HepG2 (cell line): ENCODE measurements around the gene CDC42BPG. TPM values are rescaled to one million over a fixed set of nuclear protein-coding genes. Genes with fewer than 3 reads are reported as not detected.

ENCODE experiments used
- ATAC-seq: fragments of 200-7000 bp; cut with Tn5 transposase; 3 replicates; pipeline ENCODE4 v1.9.1; 2020; ENCODE audit warnings: mild to moderate bottlenecking, moderate library complexity
- BruUV-seq: library from RNA; stranded (reverse); fragments of 400-500 nt; replicated peaks from 2 replicates; lab custom pipeline; 2021; lab: Mats Ljungman, UMichigan
- CTCF ChIA-PET: fragments of 300-600 bp; formaldehyde crosslinking; extraction: SDS; loops from one replicate; lab custom pipeline; 2021; ENCODE audit warnings: low total read pairs, inconsistent platforms, low intra/inter-chr PET ratio; lab: Yijun Ruan, JAX
- POLR2A ChIA-PET: fragments of 350-600 bp; sonication (Branson Sonifier 250); formaldehyde crosslinking; loops from one replicate; lab custom pipeline; 2020; ENCODE audit warnings: antibody characterized with exemption, inconsistent platforms; lab: Yijun Ruan, JAX
- DNase-seq: peaks from one replicate; pipeline ENCODE4 v3.0.0-alpha.2; 2015; ENCODE audit warnings: low spot score
- FAIRE-seq: peaks from 3 replicates; lab custom pipeline; 2011; peaks lifted over from hg19 to GRCh38; lab: Jason Lieb, UNC
- H2AFZ ChIP-seq: one replicate; pipeline ENCODE4 v1.6.1; 2011; ENCODE audit warnings: low read length, inconsistent platforms
- H3K27ac ChIP-seq: fragments of 300-600 bp; 3 replicates; pipeline ENCODE4 v1.8.0; 2011; ENCODE audit warnings: mixed run types, mild to moderate bottlenecking, mixed read lengths, low read length, inconsistent platforms; ENCODE audit not compliant: insufficient read depth; ENCODE audit errors: extremely low read length
- H3K27me3 ChIP-seq, 2 experiments: fragments of 200-600 bp in 1 of 2; 2 replicates in 1 of 2; 3 replicates in 1 of 2; pipeline versions ENCODE4 v1.6.0 to v1.8.0; 2011; ENCODE audit warnings: low read length in 2 of 2, mild to moderate bottlenecking in 2 of 2, moderate library complexity in 2 of 2, inconsistent platforms in 1 of 2; ENCODE audit not compliant: insufficient read depth in 2 of 2, control insufficient read depth in 1 of 2
- H3K36me3 ChIP-seq, 2 experiments: fragments of 200-600 bp in 1 of 2; replicated peaks in 1 of 2; 2 replicates in 1 of 2; 3 replicates in 1 of 2; pipeline versions ENCODE4 v1.5.1 to v1.8.0; 2011; ENCODE audit warnings: low read length in 2 of 2, inconsistent platforms in 1 of 2; ENCODE audit not compliant: insufficient read depth in 2 of 2, control insufficient read depth in 1 of 2
- H3K4me1 ChIP-seq: 2 replicates; pipeline ENCODE4 v1.5.1; 2012; ENCODE audit warnings: low read length, inconsistent platforms; ENCODE audit not compliant: insufficient read depth
- H3K4me2 ChIP-seq: 2 replicates; pipeline ENCODE4 v1.6.0; 2011; ENCODE audit warnings: low read depth, low read length, inconsistent platforms
- H3K4me3 ChIP-seq, 3 experiments: fragments of 200-600 bp in 1 of 3; sonication (generic), shearing (Covaris generic) in 1 of 3; replicated peaks in 1 of 3; 2 replicates each; pipeline ENCODE4 v1.5.1; 2011 to 2016; ENCODE audit warnings: low read length in 3 of 3, inconsistent platforms in 2 of 3, low read depth in 2 of 3, mild to moderate bottlenecking in 2 of 3, control low read depth in 1 of 3, mixed read lengths in 1 of 3; ENCODE audit not compliant: insufficient read depth in 1 of 3
- H3K79me2 ChIP-seq: one replicate; pipeline ENCODE4 v1.6.1; 2011; ENCODE audit warnings: low read length, inconsistent platforms; ENCODE audit not compliant: insufficient read depth
- H3K9ac ChIP-seq: 2 replicates; pipeline ENCODE4 v1.6.0; 2011; ENCODE audit warnings: mild to moderate bottlenecking, low read depth, low read length, inconsistent platforms; ENCODE audit not compliant: insufficient read depth
- H3K9me3 ChIP-seq: 2 replicates; pipeline ENCODE4 v1.5.1; 2012; ENCODE audit warnings: mild to moderate bottlenecking, low read length
- H4K20me1 ChIP-seq: 2 replicates; pipeline ENCODE4 v1.6.0; 2011; ENCODE audit warnings: inconsistent platforms, mild to moderate bottlenecking, low read length, moderate library complexity; ENCODE audit not compliant: insufficient read depth
- CCDC6 ChIP-seq: sonication (generic); formaldehyde crosslinking; IDR thresholded peaks from 2 replicates; pipeline ENCODE4 v1.8.1; 2022; ENCODE audit warnings: mild to moderate bottlenecking, missing genetic modification reagents, moderate library complexity
- CREM ChIP-seq, 2 experiments: sonication (generic) in 1 of 2; formaldehyde crosslinking in 1 of 2; IDR thresholded peaks; 2 replicates each; pipeline versions ENCODE4 v1.4.0 to v1.6.1; 2016 to 2020; ENCODE audit warnings: antibody characterized with exemption in 1 of 2, mild to moderate bottlenecking in 1 of 2, missing genetic modification reagents in 1 of 2
- HNRNPLL ChIP-seq: fragments of 200-400 bp; formaldehyde crosslinking; IDR thresholded peaks from 2 replicates; pipeline ENCODE4 v1.6.1; 2017; ENCODE audit warnings: mild to moderate bottlenecking, low read depth, low read length; ENCODE audit not compliant: poor library complexity, severe bottlenecking
- PAWR ChIP-seq: sonication (generic); formaldehyde crosslinking; IDR thresholded peaks from 2 replicates; pipeline ENCODE4 v1.4.0; 2020; ENCODE audit warnings: missing genetic modification reagents, mild to moderate bottlenecking, borderline replicate concordance
- WGBS: methylation state at CpG from one replicate; pipeline ENCODE4 v1.1.6; 2017; ENCODE audit warnings: low lambda C conversion rate; 5-methylcytosine and 5-hydroxymethylcytosine counted together
- in situ Hi-C: cut with HindIII; loops from 2 replicates; pipeline ENCODE4 v1.10.0; 2017; ENCODE audit warnings: low pct_unique_long_range_greater_than_20kb; ENCODE audit not compliant: extremely low pct_ligation_motif_present
- intact Hi-C: fragments of 100-400 bp; cut with micrococcal nuclease; formaldehyde crosslinking; loops from one replicate; pipeline ENCODE4 v1.10.0; 2022; ENCODE audit not compliant: unreplicated experiment
- polyA plus RNA-seq, 8 experiments: library from polyadenylated mRNA; depleted of rRNA in 3 of 8; stranded (reverse) in 7 of 8; unstranded in 1 of 8; fragments of >200 nt; fragmentation: Illumina TruSeq in 4 of 8; extraction: Trizol in 4 of 8; gene quantifications; 2 replicates each; pipeline versions ENCODE4 v1.2.1 to v1.2.3, GENCODE V29; 2011 to 2016; ENCODE audit warnings: low read depth in 4 of 8, missing spikeins in 1 of 8, mixed read lengths in 1 of 8; ENCODE audit not compliant: insufficient read depth in 1 of 8
- total RNA-seq, 5 experiments: library from RNA; depleted of rRNA; stranded (reverse); fragments of >200 nt; fragmentation: Illumina TruSeq; extraction: Trizol; gene quantifications; 2 replicates each; pipeline ENCODE4 v1.2.3, GENCODE V29; 2016; ENCODE audit warnings: low read depth in 1 of 5
- TF ChIP-seq, protein P1 (sequence below): sonication (generic); formaldehyde crosslinking; IDR thresholded peaks from 2 replicates; pipeline ENCODE4 v1.5.0; 2020; ENCODE audit warnings: missing genetic modification reagents
- TF ChIP-seq, protein P2 (sequence below): IDR thresholded peaks from 2 replicates; pipeline ENCODE4 v1.6.1; 2016; ENCODE audit warnings: mild to moderate bottlenecking, missing biosample characterization, missing genetic modification reagents
- TF ChIP-seq, protein P3 (sequence below): sonication (generic); formaldehyde crosslinking; IDR thresholded peaks from 2 replicates; pipeline ENCODE4 v1.4.0; 2020; ENCODE audit warnings: missing genetic modification reagents
- TF ChIP-seq, protein P4 (sequence below): IDR thresholded peaks from 2 replicates; pipeline ENCODE4 v1.6.1; 2016; ENCODE audit warnings: missing biosample characterization, missing genetic modification reagents, low read depth
- TF ChIP-seq, protein P5 (sequence below): sonication (generic); formaldehyde crosslinking; IDR thresholded peaks from 2 replicates; pipeline ENCODE4 v1.5.0; 2020; ENCODE audit warnings: mild to moderate bottlenecking, missing genetic modification reagents, borderline replicate concordance

CDC42BPG gene
- total and polyA plus RNA-seq, 2 of the 13 experiments (the other 11 are each of a cell fraction or from before 2014, with no cell fraction given): 0.55 to 1.4 TPM

DNA sequence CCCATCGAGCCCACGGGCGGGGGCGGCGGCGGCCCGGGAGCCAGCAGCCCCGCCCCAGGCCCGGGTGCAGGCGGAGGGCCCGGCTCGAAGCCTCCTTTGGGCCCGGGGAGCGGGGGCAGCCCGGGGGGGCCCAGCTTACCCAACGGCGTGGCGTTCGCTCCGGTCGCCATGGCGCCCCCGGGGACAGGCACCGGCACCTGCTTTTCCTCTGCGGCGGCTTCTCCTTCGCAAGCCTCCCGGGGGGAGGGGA, 66.3 kb downstream of the CDC42BPG start (continued):
- TF ChIP-seq, protein P1, sequence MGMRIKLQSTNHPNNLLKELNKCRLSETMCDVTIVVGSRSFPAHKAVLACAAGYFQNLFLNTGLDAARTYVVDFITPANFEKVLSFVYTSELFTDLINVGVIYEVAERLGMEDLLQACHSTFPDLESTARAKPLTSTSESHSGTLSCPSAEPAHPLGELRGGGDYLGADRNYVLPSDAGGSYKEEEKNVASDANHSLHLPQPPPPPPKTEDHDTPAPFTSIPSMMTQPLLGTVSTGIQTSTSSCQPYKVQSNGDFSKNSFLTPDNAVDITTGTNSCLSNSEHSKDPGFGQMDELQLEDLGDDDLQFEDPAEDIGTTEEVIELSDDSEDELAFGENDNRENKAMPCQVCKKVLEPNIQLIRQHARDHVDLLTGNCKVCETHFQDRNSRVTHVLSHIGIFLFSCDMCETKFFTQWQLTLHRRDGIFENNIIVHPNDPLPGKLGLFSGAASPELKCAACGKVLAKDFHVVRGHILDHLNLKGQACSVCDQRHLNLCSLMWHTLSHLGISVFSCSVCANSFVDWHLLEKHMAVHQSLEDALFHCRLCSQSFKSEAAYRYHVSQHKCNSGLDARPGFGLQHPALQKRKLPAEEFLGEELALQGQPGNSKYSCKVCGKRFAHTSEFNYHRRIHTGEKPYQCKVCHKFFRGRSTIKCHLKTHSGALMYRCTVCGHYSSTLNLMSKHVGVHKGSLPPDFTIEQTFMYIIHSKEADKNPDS: no peak
- TF ChIP-seq, protein P2, sequence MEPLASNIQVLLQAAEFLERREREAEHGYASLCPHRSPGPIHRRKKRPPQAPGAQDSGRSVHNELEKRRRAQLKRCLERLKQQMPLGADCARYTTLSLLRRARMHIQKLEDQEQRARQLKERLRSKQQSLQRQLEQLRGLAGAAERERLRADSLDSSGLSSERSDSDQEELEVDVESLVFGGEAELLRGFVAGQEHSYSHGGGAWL (CRISPR knock-in tag): 0 out of 2 replicates have a peak, but pooled peaks have one; percentile 45
- TF ChIP-seq, protein P3, sequence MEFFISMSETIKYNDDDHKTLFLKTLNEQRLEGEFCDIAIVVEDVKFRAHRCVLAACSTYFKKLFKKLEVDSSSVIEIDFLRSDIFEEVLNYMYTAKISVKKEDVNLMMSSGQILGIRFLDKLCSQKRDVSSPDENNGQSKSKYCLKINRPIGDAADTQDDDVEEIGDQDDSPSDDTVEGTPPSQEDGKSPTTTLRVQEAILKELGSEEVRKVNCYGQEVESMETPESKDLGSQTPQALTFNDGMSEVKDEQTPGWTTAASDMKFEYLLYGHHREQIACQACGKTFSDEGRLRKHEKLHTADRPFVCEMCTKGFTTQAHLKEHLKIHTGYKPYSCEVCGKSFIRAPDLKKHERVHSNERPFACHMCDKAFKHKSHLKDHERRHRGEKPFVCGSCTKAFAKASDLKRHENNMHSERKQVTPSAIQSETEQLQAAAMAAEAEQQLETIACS (CRISPR knock-in tag): peak; percentile 73; the same call in 1 of the 2 replicates
- peak; percentile 55 for TF ChIP-seq CCDC6 (CRISPR knock-in tag)
- TF ChIP-seq, all 625 proteins: peak for 16

DNA sequence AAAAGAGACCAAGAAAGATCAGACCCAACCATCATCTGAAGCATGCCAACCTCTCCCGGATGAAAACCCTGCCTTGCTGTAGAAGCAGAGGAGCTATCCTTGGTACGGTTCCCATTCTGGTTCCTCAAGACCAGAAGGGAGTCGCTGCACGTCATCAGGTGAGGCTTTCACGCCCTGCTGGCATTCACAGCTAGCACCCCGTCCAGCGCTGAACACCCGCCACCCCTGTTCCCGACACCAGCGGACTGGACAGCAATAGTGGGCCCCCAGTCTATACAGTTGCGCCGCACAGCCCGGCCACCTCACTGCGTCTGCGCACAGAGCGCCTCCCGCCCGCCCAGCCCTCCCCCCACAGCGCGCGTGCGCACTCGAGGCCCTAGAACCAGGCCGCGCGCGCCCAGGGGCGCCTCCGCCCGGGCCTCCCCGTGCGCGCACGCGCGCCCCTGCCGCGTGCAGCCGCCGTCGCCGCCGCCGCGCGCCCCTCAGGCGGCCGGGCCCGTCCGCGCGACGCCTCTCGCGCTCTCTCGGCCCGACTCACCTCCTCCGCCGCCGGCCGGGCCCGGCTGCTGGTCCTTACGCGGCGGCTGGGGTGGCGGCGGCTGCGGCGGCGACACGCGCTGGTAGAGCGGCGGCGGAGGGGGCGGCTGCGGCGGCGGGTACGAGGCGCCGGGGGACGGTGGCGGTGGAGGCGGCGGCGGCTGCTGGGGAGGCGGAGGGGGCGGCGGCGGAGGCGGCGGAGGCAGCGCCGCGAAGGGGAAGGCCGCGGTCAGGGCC, 66.8 kb downstream of the CDC42BPG start:
- peak overlapping the region; percentile 99 for H3K27ac ChIP-seq
- no peaks in the 10 kb centered on the region; a peak in 1 of 5 replicates for H3K27me3 ChIP-seq
- H3K9ac ChIP-seq: peak overlapping the region; percentile 97
- FAIRE-seq (no peak), ATAC-seq (peak; percentile 10), DNase-seq (peak; percentile 58)
- intact Hi-C loops: loop anchor here (2.0 kb wide), 1 partner anchor 25 kb away; the partner anchor contains the start of gene MAP4K2
- 0% methylated on average over 2 of the region's 98 CpGs for WGBS
- H3K9me3 ChIP-seq: no peaks in the 10 kb centered on the region
- BruUV-seq: no TSS peak
- H4K20me1 ChIP-seq: peaks cover 49% of the 10 kb centered on the region
- peaks cover 47% of the 10 kb centered on the region for H3K79me2 ChIP-seq
- no peak overlapping the region for H2AFZ ChIP-seq
- ChIA-PET POLR2A (interaction anchor here (1.1 to 1.9 kb wide), 3 partner anchors 17 to 358 kb away, joined by 3 to 19 read pairs (median 5); no protein-coding TSS in a partner anchor), CTCF (no interaction called here)
- peaks cover 27 to 47% of the 10 kb centered on the region in 2 experiments for H3K36me3 ChIP-seq
- in situ Hi-C loops: no loop called here
- peaks cover 49% of the 10 kb centered on the region for H3K4me1 ChIP-seq
- H3K4me3 ChIP-seq: peak overlapping the region; percentile 94 to 98 (median 94)
- peak overlapping the region; percentile 95 for H3K4me2 ChIP-seq
- TF ChIP-seq HNRNPLL (peak; percentile 48), PAWR (CRISPR knock-in tag) (no peak), CREM (IDR thresholded peaks at IDR 0.05) (no peak), CREM (CRISPR knock-in tag; IDR thresholded peaks at IDR 0.05) (no peak)
- TF ChIP-seq, protein P4, sequence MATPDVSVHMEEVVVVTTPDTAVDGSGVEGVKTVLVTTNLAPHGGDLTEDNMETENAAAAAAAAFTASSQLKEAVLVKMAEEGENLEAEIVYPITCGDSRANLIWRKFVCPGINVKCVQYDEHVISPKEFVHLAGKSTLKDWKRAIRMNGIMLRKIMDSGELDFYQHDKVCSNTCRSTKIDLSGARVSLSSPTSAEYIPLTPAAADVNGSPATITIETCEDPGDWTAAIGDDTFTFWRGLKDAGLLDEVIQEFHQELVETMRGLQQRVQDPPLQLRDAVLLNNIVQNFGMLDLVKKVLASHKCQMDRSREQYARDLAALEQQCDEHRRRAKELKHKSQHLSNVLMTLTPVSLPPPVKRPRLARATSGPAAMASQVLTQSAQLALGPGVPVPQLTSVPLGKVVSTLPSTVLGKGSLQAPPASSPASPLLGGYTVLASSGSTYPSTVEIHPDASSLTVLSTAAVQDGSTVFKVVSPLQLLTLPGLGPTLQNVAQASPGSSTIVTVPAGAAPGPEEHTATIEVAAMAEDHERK (CRISPR knock-in tag): no peak
- TF ChIP-seq, protein P5, sequence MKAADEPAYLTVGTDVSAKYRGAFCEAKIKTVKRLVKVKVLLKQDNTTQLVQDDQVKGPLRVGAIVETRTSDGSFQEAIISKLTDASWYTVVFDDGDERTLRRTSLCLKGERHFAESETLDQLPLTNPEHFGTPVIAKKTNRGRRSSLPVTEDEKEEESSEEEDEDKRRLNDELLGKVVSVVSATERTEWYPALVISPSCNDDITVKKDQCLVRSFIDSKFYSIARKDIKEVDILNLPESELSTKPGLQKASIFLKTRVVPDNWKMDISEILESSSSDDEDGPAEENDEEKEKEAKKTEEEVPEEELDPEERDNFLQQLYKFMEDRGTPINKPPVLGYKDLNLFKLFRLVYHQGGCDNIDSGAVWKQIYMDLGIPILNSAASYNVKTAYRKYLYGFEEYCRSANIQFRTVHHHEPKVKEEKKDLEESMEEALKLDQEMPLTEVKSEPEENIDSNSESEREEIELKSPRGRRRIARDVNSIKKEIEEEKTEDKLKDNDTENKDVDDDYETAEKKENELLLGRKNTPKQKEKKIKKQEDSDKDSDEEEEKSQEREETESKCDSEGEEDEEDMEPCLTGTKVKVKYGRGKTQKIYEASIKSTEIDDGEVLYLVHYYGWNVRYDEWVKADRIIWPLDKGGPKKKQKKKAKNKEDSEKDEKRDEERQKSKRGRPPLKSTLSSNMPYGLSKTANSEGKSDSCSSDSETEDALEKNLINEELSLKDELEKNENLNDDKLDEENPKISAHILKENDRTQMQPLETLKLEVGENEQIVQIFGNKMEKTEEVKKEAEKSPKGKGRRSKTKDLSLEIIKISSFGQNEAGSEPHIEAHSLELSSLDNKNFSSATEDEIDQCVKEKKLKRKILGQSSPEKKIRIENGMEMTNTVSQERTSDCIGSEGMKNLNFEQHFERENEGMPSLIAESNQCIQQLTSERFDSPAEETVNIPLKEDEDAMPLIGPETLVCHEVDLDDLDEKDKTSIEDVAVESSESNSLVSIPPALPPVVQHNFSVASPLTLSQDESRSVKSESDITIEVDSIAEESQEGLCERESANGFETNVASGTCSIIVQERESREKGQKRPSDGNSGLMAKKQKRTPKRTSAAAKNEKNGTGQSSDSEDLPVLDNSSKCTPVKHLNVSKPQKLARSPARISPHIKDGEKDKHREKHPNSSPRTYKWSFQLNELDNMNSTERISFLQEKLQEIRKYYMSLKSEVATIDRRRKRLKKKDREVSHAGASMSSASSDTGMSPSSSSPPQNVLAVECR (CRISPR knock-in tag): 0 out of 2 replicates have a peak, but pooled peaks have one; percentile 34
